HG03095 (cell line): Measurements from ENCODE around the gene HBG1.
"Not testable (repeated sequence)": the region's sequence is repeated elsewhere in the genome, so short reads cannot be mapped to it uniquely, and the experiment has no call there.

ENCODE experiments used
- ATAC-seq: cut with Tn5 transposase; IDR thresholded peaks from one replicate; pipeline ENCODE4 v1.9.1; 2021; ENCODE audit warnings: moderate library complexity; ENCODE audit not compliant: unreplicated experiment

HBG1 gene

DNA sequence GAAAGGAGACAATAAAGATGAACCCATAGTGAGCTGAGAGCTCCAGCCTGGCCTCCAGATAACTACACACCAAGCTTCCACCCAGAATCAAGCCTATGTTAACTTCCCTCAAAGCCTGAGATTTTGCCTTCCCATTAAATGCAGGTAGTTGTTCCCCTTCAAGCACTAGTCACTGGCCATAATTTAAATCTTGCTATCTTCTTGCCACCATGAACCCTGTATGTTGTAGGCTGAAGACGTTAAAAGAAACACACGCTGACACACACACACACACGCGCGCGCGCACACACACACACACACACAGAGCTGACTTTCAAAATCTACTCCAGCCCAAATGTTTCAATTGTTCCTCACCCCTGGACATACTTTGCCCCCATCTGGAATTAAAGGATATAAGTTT, 1.2 kb downstream of the HBG1 start:
- not testable (repeated sequence) for ATAC-seq

DNA sequence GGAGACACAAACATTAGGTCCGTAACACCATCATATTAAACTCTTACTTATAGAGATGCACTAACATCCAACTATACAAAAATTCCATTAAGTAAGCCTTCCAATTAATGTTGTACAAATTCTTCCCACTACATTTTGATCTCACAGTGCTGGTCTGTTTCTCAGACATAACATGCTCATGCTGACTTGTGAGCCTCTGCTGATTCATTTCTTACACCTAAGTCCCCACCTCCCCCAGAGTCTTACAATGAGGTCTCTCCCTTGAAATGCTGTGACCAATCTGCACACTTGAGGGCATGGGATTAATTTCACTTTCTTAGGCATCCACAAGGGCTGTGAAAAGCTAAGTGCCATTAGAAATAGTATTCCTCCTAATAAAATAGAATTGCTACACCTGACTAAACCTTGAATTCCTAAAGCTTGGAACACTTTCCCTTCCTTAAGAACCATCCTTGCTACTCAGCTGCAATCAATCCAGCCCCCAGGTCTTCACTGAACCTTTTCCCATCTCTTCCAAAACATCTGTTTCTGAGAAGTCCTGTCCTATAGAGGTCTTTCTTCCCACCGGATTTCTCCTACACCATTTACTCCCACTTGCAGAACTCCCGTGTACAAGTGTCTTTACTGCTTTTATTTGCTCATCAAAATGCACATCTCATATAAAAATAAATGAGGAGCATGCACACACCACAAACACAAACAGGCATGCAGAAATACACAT, 2.0 kb downstream of the HBG1 start:
- ATAC-seq, result no peak

DNA sequence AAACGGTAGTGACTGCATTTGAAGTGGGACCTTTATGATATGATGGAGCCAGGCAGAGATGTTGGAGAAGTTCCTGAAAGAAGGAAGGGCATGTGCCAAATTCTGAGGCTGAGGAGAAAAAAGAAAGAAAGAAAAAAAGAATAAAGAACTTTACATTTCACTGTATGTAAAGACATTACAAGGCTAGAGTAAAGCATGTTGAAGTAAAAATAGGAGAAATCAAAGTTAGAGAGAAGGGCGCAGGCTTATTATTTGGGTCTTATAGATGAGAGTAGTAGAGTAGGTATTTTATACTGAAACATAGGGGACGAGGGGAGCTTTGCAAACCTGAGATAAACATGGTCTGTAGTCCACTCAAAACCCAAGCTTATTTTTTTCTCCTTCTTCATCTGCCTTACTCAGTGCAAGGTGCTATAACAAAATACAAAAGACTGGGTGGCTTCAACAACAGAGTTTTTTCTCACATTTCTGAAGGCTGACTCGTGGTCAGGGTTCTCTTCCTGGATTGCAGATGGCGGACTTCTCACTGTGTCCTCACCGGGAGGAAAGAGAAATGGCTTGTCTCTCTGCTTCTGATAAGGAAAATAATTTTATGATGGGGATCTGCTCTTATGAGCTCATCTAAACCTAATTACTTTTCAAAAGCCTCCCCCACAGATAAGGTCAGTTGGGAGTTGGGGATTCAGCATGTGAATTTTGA, 2.7 kb downstream of the HBG1 start:
- no peak for ATAC-seq

DNA sequence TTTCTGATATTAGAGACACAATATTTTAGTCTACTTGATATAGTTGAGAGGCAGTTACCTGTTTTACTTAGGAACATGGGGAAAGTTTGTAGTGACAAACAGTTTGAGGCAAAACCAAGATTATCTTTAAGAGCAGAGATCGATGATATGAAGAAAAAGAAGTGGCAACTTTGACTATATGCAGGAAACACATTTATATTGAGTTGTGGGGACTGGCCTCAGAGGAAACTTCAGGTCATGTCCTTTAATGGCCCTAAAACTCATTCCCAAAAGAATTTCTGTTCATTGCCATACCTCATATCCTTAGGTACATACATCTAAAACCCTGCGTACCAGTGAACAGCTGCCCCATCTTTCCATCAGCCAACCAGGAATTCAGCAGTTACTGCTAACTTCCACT, 4.5 kb downstream of the HBG1 start:
- no peak for ATAC-seq

DNA sequence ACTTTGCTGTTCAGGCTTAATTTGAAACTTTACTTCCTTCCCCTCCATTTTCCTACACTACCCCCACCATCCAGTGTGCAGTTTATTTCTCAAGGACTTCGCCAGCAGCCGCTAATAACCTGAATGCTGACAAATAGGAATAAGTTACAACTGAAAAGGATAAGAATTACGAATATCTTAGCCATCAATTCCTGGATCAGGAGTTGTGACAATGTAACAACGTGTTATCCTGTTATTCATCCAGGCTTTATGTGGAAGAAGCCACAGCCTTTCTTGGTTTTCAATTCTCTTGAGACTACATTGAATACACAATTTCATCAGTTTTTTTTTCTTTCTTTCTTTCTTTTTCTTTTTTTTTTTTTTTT, 5.9 kb downstream of the HBG1 start:
- no peak for ATAC-seq

DNA sequence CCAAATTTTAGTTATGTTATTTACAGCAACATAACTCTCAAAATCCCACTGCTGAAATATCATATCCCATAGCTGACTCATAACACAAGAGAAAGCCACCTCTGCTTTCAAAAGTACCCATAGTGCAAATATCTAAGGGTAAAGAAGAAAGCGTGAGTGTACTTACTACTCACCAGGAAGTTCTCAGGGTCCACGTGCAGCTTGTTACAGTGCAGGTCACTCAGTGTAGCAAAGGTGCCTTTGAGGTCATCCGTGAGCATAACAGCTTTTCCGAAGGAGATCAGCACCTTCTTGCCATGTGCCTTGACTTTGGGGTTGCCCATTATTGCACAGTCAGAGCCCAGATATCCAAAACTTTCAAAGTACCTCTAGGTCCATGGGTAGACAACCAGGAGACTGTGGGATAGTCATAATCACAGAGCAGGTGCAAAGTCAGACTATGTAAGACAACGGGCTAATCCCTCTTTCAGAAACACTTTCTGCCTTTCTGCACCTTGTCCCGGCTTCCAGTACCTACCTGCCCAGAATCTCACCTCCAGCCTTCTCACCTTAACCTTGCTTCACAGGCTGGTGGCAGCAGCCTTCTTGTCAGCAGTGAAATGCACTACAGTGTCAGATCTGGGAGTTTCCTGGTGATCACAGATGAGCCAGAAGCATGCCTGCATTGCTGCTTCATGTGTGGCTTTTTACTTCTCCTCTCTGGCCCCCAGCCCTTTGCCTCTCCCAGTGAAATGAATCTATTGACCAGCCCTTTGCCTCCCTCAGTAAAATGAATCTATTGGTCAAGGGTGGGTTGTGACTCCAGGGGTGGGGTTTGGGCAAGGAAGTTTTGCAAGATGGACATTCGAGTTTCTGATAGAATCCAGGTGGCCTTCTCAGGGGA, 6.5 kb downstream of the HBG1 start:
- no peak for ATAC-seq

DNA sequence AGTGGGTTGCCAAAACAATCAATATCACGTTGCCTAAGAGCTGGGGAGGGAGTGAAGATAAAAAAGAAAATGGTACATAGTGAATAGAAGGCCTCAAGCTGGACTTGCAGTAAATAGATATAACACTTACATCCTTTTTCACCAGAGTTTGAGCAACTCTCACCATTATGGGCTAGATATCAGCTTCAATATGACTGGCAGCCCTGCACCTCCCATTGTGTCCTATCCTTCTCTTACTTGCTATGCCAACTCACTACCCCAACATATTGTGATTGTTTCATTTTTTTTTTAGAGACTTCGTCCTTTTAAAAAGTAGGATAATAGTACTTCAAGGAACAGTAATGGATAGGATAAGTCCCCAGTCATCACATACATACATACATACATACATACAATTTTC, 7.4 kb downstream of the HBG1 start:
- ATAC-seq, result no peak

DNA sequence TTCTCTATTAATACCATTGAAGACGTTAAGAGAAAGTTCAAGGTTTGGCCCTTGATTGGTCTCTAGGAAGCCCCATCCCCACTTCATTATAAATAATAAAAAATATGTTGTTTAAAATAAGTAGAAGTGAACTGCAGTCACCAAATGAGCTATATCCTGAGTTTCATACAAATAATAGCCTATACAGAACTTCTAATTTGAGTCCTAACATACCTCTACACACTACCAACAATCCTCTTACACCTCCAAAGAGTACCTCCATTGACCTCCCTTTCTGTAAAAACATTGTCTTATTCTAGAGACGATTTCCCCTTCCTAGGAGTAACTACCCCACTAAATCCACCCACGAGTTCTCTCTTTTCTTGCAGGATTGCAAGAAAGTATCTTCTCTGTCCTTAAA, 8.2 kb downstream of the HBG1 start:
- ATAC-seq, result no peak

DNA sequence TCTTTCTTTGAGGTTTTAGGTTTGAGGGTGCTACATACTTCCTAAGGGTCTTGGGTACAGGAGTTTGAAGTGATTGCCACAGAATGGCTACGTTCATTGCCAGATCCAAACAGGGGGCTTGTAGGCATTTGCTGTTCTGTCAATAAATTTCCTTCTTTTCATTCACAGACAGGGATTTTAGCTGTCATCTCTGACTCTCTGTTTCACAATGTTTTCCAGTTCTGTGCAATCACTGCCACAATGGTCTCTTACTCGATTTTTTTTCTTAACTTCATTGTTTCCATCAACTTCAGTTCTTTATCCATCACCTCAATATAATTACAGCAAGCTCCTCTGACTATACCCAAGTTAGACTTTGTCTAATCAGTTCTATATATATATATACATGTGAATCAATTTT, 9.2 kb downstream of the HBG1 start:
- ATAC-seq, result no peak

DNA sequence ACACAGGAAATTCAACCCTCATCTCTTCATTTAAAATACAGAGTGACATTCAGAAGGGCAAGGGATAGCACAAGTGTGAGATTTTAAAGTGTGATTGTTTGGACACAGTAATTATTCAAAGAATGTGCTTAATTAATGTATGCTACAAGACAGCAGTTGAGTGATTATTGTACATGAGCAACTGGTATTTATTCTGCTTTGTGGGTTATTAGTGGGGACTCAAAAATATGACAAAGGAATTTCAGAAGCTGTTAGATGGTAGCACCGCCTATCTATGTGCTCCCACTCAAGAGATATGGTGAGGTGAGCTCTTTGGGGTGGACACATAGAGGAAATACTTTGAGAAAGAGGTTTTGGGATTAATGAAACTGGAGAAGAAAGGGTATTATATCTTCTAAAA, 9.6 kb downstream of the HBG1 start:
- ATAC-seq, result no peak

DNA sequence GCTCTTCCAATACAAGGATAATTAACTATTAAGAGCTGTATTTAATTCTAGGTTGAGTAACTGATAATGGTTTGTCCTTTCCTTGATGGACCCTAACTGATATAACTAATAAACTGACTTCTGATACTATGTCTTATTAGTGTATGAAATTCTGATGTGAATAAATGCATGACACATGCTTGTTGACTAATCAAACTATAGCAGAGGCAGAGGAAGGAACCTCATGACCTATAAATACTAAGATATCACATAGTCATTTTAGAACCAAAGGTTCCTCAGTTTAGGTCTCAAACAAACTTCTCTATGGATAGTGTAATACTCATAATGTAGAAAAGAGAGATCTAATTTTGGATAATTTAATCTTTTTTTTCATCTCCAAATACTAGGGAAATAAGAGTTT, 10.6 kb downstream of the HBG1 start:
- ATAC-seq, result no peak

DNA sequence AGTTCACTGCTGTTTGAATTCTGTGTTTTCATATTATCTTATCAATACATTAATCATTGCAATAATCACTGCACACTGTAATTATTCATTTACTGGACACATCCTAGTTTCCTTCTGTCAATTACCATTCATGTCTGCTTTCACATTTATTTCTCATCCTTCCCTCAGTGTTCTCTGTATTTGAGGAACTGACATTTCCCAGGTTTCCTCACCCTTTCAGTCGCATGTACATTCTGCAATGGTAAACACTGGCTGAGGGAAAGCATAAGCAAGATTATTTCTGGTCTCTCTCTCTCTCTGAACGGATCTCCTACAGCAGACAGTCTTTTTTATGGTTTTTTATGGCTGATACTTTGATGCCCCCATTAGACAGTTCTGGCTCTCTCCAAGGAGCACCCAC, 11.2 kb downstream of the HBG1 start:
- no peak for ATAC-seq

DNA sequence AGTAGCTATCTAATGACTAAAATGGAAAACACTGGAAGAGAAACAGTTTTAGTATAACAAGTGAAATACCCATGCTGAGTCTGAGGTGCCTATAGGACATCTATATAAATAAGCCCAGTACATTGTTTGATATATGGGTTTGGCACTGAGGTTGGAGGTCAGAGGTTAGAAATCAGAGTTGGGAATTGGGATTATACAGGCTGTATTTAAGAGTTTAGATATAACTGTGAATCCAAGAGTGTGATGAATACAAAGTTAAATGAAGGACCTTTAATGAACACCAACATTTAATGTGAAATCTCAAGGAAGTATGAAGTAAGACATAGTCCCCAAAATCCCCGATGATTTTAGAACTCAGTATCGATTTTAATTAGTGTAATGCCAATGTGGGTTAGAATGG, 12.2 kb downstream of the HBG1 start:
- ATAC-seq, result no peak

DNA sequence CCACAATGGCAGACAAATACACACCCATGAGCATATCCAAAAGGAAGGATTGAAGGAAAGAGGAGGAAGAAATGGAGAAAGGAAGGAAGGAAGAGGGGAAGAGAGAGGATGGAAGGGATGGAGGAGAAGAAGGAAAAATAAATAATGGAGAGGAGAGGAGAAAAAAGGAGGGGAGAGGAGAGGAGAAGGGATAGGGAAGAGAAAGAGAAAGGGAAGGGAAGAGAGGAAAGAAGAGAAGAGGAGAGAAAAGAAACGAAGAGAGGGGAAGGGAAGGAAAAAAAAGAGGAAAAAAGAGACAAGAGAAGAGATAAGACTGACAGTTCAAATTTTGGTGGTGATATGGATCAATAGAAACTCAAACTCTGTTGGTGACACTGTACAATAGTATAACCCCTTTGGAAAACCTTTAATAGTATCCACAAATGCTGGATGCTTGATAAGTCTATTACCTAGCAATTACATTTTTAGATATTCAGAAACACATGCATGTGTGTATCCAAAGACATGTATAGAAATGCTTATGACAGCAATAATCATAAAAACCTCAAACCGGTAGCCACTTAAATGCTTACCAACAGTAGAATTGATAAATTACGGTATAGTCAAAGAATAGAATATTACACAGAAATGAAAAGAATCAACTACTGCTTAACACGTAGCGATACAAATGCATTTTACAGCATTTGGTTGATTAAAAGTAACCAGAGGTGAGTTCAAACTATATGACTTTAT, 14.1 kb downstream of the HBG1 start:
- no peak for ATAC-seq

DNA sequence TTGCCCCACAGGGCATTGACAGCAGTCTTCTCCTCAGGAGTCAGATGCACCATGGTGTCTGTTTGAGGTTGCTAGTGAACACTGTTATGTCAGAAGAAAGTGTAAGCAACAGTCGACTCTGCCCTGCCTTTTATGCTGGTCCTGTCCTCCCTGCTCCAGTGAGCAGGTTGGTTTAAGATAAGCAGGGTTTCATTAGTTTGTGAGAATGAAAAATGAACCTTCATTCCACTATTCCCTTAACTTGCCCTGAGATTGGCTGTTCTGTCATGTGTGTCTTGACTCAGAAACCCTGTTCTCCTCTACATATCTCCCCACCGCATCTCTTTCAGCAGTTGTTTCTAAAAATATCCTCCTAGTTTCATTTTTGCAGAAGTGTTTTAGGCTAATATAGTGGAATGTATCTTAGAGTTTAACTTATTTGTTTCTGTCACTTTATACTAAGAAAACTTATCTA, 15.2 kb downstream of the HBG1 start, which contains the start of gene HBD:
Gene HBD, minus strand, starts transcription at position 103 of the 454 bp plus-strand sequence. Its CDS starts 50 bp downstream, at position 53.
- peak; percentile 67 for ATAC-seq

DNA sequence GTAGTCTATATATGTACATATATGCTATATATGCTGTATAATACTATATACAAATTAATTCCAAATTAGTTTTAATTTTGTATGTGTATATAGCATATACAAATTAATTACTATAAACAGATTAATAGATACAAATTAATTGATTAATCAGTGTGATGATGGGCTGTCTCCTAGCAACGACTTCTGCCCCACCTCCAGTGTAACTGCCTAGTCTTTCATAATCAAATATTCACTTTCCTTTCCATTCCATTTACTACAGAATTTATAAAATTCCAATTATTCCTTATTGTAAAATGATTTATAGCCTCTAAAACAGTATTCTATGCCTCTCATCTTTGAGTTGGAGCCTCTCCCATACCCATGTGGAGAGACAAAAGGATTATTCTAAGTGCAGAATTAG, 16.4 kb downstream of the HBG1 start:
- no peak for ATAC-seq

DNA sequence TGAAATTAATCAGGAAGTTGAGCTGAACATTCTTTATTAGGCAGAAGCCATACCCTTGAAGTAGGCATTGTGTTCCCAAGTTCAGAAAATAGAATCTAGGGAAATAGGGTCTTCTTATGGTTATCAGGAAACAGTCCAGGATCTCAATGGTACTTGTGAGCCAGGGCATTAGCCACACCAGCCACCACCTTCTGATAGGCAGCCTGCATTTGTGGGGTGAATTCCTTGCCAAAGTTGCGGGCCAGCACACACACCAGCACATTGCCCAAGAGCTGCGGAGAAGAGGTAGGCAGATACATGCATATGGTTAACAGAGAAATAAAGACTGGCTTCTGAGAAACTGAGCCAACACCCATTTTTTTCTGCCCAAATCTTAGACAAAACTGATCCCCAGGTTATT, 16.8 kb downstream of the HBG1 start:
- ATAC-seq, result no peak

DNA sequence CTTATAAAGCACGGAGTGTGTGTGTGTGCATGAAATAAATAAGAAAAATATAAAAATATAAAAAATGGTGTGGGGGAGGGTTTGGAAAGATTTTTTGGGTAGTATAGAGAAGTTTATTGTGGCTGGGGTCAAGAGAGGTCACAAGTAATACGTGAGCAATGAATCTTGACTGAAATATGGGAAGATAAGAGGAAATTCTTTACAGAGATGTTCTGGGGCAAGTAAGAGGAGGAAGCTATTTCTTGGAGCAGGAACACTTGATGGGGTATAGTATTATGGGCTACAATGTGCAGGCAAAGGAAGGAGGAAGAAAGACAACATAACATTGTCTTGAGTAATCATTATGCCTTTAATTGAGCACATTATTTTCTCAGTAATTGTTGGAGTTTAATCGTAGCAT, 17.5 kb downstream of the HBG1 start:
- no peak for ATAC-seq

DNA sequence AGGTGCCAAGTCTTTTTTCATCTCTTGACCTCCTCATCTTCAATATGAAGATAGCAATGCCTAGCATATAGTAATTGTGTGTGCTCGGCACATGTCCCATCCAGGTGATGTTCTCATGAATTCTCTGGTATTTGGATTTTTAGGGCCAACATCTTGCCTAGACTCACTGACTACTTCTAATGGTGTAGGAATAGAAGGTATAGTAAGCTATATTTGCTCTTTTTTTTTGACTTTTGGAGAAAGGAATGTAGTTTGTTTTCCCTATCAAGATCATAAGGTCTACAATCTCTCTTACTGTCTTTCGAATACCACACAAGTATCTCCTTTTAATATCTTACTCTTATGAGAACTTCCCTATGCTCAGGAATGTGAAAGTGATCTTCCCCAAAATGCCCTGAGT, 18.5 kb downstream of the HBG1 start:
- no peak for ATAC-seq

DNA sequence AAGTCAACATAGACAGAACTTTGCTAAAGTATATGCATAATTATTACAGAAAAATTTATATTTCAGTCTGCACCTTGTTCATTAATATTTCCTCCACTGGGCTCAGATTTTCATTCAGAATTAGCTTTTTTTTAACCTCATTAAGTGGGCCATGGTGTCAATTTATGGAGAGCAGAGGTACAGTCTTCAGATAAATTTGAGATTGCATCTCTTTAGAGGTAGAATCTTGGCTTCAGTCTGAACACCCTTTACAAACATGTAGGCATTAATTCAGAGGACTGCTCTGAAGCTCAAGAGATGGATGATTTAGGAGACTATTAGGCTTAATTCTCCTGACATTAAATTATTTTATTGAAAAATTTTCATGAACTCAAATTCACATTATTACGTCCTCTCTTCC, 19.4 kb downstream of the HBG1 start:
- ATAC-seq, result no peak

DNA sequence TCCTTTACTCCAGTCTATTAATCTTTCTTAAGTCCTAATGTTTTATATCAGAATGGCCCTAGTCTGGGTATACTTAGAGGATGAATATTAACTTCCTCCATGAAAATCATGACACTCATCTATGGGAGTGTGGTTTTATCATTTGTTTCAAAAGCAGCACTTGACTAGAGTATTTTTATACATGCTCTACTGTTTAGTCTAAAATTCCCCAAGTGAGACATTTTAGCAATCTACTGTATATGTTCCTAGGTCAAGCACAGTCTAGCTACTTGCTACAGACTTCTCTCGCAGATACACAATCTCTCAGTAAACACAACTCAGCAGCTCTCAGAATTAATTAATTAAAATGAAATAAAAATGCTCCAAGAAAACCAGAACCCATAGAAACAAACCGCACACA, 19.9 kb downstream of the HBG1 start:
- ATAC-seq, result no peak
